ENCODE results near the gene SLC4A3.

SLC4A3 gene

DNA sequence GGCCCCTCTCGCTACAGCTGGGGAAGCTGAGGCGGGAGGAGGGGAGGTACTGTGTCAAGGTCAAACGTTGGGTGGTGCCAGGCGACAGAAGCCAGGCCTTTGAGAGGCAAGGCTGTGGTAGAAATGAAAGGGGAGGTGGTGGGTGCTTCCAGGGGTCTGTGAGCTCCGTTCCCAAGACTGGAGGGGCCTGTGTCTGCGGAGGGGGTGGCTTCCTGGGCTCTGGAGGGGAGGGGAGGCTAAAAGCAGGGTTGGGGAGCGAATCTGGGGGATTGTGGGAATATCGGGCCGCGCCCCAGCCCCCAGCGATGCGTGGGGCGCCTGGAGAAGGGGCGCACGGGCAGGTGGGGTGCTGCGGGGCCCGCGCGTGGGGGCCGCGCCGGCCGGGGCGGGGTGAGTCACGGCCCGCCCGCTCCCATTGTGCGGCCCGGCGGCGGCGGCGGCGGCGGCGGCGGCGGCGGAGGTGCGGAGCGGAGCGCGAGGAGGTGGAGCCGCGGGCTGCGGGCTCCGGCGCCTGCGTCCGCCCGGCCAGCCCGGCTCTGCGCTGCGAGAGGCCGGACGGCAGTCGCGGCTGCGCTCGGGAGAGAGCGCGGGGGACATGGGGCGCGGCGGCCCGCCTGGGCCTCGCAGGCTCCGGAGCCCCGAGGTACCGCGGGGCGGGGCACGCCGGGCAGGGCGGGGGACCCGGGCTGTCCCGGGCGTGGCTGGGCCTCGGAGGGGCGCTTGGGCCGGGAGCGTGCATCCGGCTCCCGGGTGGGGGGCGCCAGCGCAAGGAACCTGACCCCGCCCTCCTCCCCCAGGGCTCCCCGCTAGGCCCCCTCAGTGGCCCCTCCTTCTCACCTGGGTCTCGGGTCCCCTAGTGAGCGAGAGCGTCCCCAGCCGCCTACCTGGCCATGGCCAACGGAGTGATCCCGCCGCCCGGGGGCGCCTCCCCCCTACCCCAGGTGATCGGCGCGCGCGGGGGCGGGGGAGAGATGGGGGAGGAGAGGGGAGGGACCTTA is at the start of gene SLC4A3:
Gene SLC4A3, plus strand, starts transcription at position 528 of the 998 bp plus-strand sequence. Its CDS starts 363 bp downstream, at position 891.
- DNase-seq: peak; percentile 26

DNA sequence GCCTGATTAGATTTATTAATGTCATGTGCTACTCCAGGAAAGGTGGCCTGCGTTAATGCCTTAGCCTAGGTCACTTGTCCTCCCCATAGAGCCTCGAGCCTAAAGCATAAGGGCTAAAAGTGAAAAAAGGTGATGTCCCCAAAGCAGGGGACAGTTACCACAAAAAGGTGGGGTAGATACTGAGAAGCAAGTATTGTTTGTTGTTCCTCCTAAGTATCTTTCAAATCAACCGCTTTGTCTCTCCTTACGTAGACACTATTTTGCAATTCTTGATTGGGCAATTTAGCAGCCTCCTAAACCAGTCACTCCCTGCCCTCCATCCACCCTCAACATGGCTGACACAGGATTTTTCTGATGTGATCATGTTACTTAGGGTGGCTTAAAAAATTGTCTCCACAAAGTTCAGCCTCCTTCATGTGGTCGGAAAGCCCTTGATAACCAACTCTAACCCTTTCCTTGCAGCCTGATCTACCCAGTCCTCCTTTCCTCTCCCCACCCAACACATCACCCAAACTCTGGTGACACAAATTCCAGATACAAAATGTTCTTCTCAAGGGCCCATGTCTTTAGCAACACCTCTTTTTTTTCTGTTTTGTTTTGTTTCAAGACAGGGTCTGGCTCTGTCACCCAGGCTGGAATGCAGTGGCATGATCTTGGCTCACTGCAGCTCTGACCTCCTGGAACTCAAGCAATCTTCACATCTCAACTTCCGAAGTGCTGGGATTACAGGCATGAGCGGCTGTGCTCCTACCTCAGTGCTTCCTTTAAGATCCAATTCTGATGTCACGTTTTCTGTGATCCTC is 48.4 kb upstream of the SLC4A3 start:
- no peak for DNase-seq

DNA sequence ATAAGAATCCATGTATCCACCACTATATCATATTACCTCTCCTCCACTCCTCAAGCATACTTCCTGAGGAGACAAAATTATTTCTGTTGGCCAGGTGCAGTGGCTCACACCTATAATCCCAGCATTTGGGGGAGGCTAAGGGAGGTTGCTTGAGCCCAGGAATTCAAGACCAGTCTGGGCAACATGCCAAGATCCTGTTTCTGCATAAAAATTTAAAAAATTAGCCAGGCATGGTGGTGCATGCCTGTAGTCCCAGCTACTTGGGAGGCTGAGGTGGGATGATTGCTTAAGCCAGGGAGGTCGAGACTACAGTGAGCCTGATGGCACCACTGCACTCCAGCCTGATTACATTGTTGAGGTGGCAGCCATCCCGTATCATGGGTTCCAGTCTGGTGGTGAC is 46.1 kb upstream of the SLC4A3 start:
- DNase-seq: no peak

GRCh38 chr2:219591091-219591490 is 36.3 kb upstream of the SLC4A3 start:
- no peak for DNase-seq

GRCh38 chr2:219592736-219593135 is 34.7 kb upstream of the SLC4A3 start:
- DNase-seq: no peak

DNA sequence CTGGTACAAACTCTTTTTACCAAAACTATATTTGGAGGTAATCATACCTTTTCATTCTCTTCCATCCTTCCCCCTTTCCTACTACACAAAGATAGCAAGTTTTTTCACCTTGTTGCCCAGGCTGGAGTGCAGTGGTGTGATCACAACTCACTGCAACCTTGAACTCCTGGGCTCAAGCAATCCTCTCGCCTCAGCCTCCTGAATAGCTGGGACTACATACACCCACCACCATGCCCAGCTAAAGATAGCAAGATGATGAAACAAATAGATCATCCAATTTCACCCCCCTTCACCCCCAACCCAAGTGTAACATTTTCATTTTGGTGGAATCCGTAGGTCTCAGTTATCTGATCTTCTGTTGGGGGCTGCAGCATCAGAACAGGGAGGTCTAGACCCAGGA is 34.3 kb upstream of the SLC4A3 start:
- no peak for DNase-seq

DNA sequence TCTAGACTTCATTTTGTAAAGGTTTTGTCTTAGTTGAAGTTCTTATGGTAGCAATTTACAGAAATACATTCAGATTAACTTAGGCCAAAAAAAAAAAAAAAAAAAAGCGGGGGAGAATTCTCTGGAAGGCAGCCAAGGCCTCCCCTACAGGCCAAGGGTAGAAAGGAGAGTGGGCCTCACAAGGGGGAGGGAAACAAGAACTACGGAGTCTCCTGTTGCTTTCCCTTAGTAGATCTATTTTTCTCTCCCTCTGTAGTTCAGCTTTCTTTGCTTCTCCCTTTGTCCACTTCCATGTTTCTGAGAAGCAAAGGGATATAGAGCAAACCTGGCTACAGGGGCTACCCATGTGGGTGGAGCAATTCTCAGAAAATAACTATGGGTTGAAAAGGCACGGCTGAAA is 32.2 kb upstream of the SLC4A3 start:
- no peak for DNase-seq

DNA sequence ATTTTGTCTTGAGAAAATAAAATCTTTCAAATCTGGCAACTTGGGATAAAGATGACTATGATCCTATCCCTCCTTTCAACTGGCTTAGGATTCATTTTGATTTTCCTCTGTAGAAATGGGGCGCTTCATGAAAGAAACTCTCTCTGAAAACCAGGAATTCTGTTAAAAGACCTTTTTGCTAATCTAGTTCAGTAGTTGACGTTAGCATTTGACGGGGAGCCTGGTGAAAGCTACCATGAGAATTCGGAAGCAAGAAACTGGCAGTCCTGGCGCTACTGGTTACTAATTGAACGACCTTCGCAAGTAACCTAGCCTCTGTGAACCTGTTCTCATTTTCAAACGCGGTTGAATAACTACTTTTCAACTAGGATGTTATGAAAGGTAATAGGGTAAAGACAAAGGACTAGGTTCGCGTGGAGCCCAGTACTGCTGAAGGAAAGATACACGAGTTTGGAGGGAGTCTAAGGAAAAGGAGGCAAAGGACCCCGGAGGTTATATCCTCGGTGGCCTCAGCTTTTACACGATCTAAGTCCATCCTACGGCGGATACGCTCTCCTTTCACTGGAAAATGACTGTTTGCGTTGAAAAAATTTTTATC is 30.4 kb upstream of the SLC4A3 start:
- peak; percentile 8 for DNase-seq

DNA sequence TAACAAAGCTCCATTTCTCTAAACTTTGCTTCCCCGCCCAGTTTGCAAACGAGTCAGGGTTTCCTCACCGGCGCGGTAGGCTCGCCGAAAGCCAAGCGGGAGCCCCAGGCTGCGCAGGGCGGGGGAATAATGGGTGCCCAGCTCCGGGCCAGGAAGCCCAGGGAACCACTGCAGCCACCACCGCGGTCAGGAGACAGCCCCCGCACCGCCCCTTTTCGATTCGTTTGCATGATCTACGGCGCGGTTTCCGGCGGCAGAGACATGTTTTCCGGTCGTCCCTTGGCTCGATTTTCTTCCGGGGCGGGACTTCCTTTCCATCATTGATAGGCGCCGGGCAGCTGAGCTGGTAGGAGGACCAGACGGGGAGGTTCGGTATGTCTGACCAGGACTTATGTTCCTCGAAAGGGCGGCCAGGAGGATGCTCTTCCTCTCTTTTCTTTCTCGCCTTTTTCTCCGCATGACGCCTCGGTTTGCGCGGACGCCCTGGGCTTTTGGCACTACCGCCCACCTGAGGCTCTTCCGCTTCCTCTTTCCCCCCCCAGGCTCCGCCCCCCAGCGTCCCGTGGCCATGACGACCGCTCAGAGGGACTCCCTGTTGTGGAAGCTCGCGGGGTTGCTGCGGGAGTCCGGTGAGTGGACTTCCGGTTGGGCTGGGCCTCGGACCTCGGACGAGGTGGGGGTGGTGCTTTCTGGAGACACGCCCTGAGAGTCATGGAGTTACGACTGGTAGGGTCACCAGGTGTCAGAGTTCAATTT is 29.7 kb upstream of the SLC4A3 start, which contains the start of gene STK11IP:
Gene STK11IP, plus strand, starts transcription at position 306 of the 756 bp plus-strand sequence. Its CDS starts 263 bp downstream, at position 569.
- DNase-seq: peak; percentile 95

DNA sequence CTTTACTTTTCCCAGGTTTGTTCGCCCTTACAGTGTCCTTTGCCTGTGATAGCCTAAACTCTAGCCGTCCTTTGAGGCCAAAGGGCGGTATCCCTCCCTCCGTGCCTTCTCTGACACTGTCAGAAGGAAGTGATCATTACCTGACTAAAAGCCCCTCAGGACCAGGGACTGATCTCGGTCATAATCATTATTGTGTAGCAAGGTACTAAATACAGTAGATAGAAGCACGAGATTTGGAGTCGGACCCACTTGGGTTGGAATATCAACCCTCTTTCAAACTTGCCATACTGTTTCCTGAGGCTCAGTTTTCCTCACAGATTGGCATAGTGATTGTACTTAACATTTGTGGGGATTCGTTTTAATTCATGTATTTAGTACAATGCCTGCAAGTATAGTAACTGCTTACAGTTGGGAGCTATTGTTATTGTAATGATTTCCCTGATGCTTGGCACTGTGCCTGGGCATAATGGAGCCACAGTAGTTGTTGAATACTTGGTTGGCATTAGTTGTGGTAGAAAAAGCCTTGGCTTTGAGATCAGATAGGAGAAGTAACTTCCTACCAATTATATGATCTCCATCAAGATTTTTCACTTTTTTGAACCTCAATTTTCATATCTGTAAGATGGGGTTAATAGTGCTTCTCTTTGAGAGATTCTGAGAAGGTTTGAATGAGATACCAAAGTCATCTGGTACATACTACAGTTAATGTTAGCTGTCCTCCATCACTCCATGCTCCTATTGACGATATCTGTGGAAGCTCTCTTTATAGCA is 28.9 kb upstream of the SLC4A3 start:
- no peak for DNase-seq

DNA sequence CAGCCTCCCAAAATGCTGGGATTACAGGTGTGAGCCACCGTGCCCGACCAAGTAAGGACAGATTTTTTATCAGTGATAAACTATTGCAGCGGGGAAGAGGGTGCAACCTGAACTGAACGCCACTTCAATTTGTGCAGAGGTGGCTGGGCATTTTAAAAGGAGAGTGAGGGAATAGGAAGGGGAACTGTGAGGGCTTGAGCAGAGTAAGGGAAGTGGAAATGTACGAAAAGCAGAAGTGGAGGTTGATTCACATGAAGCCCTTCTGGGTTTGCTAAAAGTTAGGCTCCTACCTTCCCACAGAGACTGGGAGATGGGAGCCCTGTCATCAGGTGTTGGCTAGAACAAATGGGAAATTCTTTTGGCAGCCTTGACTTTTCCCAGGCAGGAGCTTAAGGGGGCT is 23.7 kb upstream of the SLC4A3 start:
- DNase-seq: no peak

DNA sequence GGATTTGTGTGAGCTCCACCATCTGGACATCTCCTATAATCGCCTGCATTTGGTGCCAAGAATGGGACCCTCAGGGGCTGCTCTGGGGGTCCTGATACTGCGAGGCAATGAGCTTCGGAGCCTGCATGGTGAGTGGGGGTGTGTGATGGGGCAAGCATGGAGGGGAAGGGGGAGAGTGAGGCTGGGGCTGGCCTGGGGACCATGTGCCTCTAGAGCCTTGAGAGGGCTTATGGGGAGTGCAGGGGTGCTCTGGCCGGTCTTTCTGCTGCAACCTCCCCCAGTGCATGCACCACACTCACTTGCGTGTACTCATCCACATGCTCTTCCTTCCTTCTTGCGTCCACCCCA is 21.8 kb upstream of the SLC4A3 start:
- DNase-seq: no peak

GRCh38 chr2:219607931-219608330 is 19.5 kb upstream of the SLC4A3 start:
- no peak for DNase-seq

DNA sequence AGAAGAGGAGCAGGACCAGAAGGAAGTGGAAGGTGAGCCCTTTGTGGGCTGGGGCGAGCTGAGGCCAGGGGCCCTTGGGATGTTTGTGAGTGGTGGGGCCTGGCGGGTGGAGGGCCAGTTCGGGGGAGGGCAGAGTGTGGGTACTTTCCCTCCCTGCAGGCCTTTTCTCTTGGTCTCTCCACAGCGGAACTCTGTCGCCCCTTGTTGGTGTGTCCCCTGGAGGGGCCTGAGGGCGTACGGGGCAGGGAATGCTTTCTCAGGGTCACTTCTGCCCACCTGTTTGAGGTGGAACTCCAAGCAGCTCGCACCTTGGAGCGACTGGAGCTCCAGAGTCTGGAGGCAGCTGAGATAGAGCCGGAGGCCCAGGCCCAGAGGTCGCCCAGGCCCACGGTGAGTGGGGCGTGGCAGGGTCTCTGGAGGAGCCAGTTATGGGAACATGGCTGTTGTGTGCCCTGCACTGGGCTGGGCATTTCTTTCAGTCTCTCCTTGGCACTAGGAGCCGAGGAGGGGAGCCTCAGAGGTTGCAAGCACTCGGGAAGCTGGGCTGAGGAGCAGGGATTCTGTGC is 18.9 kb upstream of the SLC4A3 start:
- DNase-seq: no peak

GRCh38 chr2:219609149-219609750 is 18.2 kb upstream of the SLC4A3 start:
- DNase-seq: no peak

GRCh38 chr2:219611306-219611705 is 16.1 kb upstream of the SLC4A3 start:
- DNase-seq: no peak

- no peak for DNase-seq
Measured at GRCh38 chr2:219611866-219612576, 15.4 kb upstream of the SLC4A3 start.

- DNase-seq: no peak
Measured at GRCh38 chr2:219612577-219613286, 14.7 kb upstream of the SLC4A3 start.

DNA sequence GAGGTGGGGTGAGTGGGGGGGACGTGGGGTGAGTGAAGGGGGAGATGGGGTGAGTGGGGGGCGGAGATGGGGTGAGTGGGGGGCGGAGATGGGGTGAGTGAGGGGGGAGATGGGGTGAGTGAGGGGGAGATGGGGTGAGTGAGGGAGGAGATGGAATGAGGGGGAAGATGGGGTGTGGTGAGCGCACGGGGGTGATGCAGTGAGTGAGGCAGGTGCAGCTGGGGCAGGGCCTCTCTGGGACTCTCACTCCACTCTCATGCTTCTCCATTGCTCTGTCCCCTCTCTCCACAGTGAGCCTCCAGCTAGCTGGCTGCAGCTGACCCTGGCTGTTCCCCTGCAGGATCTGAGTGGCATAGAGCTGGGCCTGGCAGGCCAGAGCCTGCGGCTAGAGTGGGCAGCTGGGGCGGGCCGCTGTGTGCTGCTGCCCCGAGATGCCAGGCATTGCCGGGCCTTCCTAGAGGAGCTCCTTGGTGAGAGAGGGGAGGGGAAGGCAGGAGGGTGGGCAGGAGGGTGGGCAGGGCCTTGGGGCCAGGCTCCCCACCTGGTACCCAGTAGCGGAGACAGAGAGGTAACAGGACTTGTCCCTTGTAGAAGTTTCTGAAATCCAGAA is 13.9 kb upstream of the SLC4A3 start:
- DNase-seq: no peak

Data from stimulated activated CD4-positive, alpha-beta T cell treated with anti-CD3 and anti-CD28 coated beads, Interleukin-15, amount 100 ng/mL, for 24 hours (primary cell).